NB4 (cell line): Measurements from ENCODE around the gene CHST11.

Source experiments
- DNase-seq: peaks from one replicate; pipeline ENCODE4 v3.0.0; 2010; ENCODE audit warnings: low read depth
- H3K4me3 ChIP-seq: one replicate; pipeline ENCODE4 v1.5.1; 2011; ENCODE audit warnings: mild to moderate bottlenecking, low read depth, low read length, moderate library complexity
- CTCF ChIP-seq: IDR thresholded peaks from one replicate; pipeline ENCODE4 v1.5.1; 2012; ENCODE audit warnings: low read depth, low read length
- MAX ChIP-seq: IDR thresholded peaks from 2 replicates; pipeline ENCODE4 v1.6.1; 2011; ENCODE audit warnings: low read depth, low read length
- MYC ChIP-seq: IDR thresholded peaks from 2 replicates; pipeline ENCODE4 v1.6.1; 2011; ENCODE audit warnings: low read depth, low read length
- POLR2A ChIP-seq: IDR thresholded peaks from 2 replicates; pipeline ENCODE4 v1.6.1; 2011; ENCODE audit warnings: mild to moderate bottlenecking; ENCODE audit not compliant: insufficient read length; ENCODE audit errors: extremely low read depth

CHST11 gene

GRCh38 chr12:104729091-104729490 is 272.3 kb downstream of the CHST11 start:
- TF ChIP-seq MYC (no peak), MAX (no peak), CTCF (no peak), POLR2A (no peak)
- no peak for DNase-seq
- H3K4me3 ChIP-seq = no peak overlapping the region

- no peak overlapping the region for H3K4me3 ChIP-seq
- TF ChIP-seq POLR2A (no peak), CTCF (no peak), MYC (no peak), MAX (no peak)
- no peak for DNase-seq
Observed at GRCh38 chr12:104729610-104730446, 273.1 kb downstream of the CHST11 start.

GRCh38 chr12:104730763-104731162 is 274.0 kb downstream of the CHST11 start:
- TF ChIP-seq MYC (no peak), POLR2A (no peak), CTCF (no peak), MAX (no peak)
- no peak overlapping the region for H3K4me3 ChIP-seq
- DNase-seq = no peak

- DNase-seq = peak; percentile 62
- TF ChIP-seq MYC = no peak
- peak; percentile 27 for TF ChIP-seq CTCF
- no peak overlapping the region for H3K4me3 ChIP-seq
Observed at GRCh38 chr12:104733717-104734175, 277.0 kb downstream of the CHST11 start.

- H3K4me3 ChIP-seq = no peak overlapping the region
- TF ChIP-seq MYC = no peak
- no peak for TF ChIP-seq CTCF
- no peak for TF ChIP-seq MAX
- TF ChIP-seq POLR2A = no peak
- no peak for DNase-seq
Observed at GRCh38 chr12:104734541-104735095, 277.9 kb downstream of the CHST11 start.
